Measurements from ENCODE around the gene PRR30. TPM values are rescaled to one million over a fixed set of nuclear protein-coding genes. Genes with fewer than 3 reads are reported as not detected.
"Not testable (repeated sequence)": the region's sequence is repeated elsewhere in the genome, so short reads cannot be mapped to it uniquely, and the experiment has no call there.

The PRR30 gene
- polyA plus RNA-seq, 3 donors: not detected

GRCh38 chr2:27133905-27134780, 5.1 kb downstream of the PRR30 start, which contains the start of gene PREB:
PREB (minus strand) TSS chr2:27134636; CDS start chr2:27134421, 215 bp downstream.
- peak; percentile 91 to 97 (median 95) for DNase-seq (ENCODE audit: extremely low read depth in 1 of 11, low read depth in 9 of 11, low spot score in 4 of 11)

GRCh38 chr2:27133195-27133875, 5.9 kb downstream of the PRR30 start:
- no peak for DNase-seq (ENCODE audit: extremely low read depth in 1 of 11, low read depth in 9 of 11, low spot score in 4 of 11)

GRCh38 chr2:27131429-27131828, 7.8 kb downstream of the PRR30 start:
- DNase-seq (ENCODE audit: extremely low read depth in 1 of 11, low read depth in 9 of 11, low spot score in 4 of 11): no peak

GRCh38 chr2:27130396-27130795, 8.8 kb downstream of the PRR30 start:
- no peak for DNase-seq (ENCODE audit: extremely low read depth in 1 of 11, low read depth in 9 of 11, low spot score in 4 of 11)

GRCh38 chr2:27128668-27129571, 10.3 kb downstream of the PRR30 start:
- no peak for DNase-seq (ENCODE audit: extremely low read depth in 1 of 11, low read depth in 9 of 11, low spot score in 4 of 11)

- DNase-seq (ENCODE audit: extremely low read depth in 1 of 11, low read depth in 9 of 11, low spot score in 4 of 11): no peak
Measured at GRCh38 chr2:27127883-27128667, 11.1 kb downstream of the PRR30 start.

- no peak for DNase-seq (ENCODE audit: extremely low read depth in 1 of 11, low read depth in 9 of 11, low spot score in 4 of 11)
Measured at GRCh38 chr2:27126252-27126710, 12.9 kb downstream of the PRR30 start.

- DNase-seq (ENCODE audit: extremely low read depth in 1 of 11, low read depth in 9 of 11, low spot score in 4 of 11): no peak
Measured at GRCh38 chr2:27125104-27125503, 14.1 kb downstream of the PRR30 start.

- DNase-seq (ENCODE audit: extremely low read depth in 1 of 11, low read depth in 9 of 11, low spot score in 4 of 11): peak in 1 of 11 donors; percentile 17
Measured at GRCh38 chr2:27123302-27124150, 15.7 kb downstream of the PRR30 start, which contains the start of gene ABHD1. ABHD1 (plus strand) TSS chr2:27123815; CDS start chr2:27123949, 134 bp downstream.

- DNase-seq (ENCODE audit: extremely low read depth in 1 of 11, low read depth in 9 of 11, low spot score in 4 of 11): no peak
Measured at GRCh38 chr2:27122791-27123190, 16.4 kb downstream of the PRR30 start.

- DNase-seq (ENCODE audit: extremely low read depth in 1 of 11, low read depth in 9 of 11, low spot score in 4 of 11): no peak
Measured at GRCh38 chr2:27121906-27122305, 17.3 kb downstream of the PRR30 start.

GRCh38 chr2:27119330-27119670, 19.9 kb downstream of the PRR30 start:
- not testable (repeated sequence) for DNase-seq (ENCODE audit: extremely low read depth in 1 of 11, low read depth in 9 of 11, low spot score in 4 of 11)

GRCh38 chr2:27118525-27119329, 20.5 kb downstream of the PRR30 start, which contains the start of gene CGREF1:
CGREF1 (minus strand) TSS chr2:27119128; CDS start chr2:27104366, 14,762 bp downstream.
- no peak for DNase-seq (ENCODE audit: extremely low read depth in 1 of 11, low read depth in 9 of 11, low spot score in 4 of 11)

- DNase-seq (ENCODE audit: extremely low read depth in 1 of 11, low read depth in 9 of 11, low spot score in 4 of 11): no peak
Measured at GRCh38 chr2:27117995-27118524, 21.1 kb downstream of the PRR30 start.

- DNase-seq (ENCODE audit: extremely low read depth in 1 of 11, low read depth in 9 of 11, low spot score in 4 of 11): no peak
Measured at GRCh38 chr2:27115519-27115918, 23.7 kb downstream of the PRR30 start.

GRCh38 chr2:27111392-27112078, 27.7 kb downstream of the PRR30 start:
- DNase-seq (ENCODE audit: extremely low read depth in 1 of 11, low read depth in 9 of 11, low spot score in 4 of 11): not testable (repeated sequence)
